ENCODE results near the gene C9orf85. TPM values are rescaled to one million over a fixed set of nuclear protein-coding genes. Genes with fewer than 3 reads are reported as not detected.

Gene C9orf85, protein sequence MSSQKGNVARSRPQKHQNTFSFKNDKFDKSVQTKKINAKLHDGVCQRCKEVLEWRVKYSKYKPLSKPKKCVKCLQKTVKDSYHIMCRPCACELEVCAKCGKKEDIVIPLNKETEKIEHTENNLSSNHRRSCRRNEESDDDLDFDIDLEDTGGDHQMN
- 11.2 and 12.1 TPM in 2 replicates for total RNA-seq

DNA sequence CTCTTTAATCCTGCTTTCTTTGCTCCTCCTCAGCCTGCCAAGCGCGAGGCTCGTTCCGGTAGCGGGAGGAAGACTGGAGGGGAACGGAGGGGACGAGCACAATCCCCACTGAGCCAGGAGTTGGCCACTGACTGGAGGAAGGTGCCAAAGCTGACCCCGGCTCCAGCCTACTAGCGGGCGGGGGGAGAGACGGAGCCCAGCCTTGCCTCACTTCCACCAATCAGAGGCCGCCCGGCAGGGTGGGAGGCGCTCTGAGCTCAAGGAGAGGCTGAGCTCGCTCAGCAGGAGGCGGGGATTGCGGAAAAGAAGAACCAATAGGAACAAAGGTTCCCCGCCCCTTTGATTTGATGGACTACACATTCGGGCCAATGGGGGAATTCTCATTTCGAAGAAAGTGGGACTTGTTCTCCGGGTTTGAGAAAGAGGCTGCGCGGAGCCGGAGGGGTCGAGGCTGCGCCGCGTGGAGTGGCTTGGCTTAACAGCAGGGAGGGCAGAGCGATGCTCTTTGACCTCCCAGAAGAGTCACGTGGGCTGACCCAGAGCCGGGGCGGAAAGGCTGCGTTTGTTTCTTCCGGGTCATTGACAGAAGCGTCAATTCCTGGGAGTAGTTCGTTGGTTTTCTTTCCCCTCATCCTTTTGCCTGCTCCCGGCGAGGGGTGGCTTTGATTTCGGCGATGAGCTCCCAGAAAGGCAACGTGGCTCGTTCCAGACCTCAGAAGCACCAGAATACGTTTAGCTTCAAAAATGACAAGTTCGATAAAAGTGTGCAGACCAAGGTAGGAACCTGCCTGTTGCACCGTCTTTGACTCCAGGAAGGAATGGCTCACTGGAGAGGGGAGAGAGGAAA, at the start of gene C9orf85, which contains the start of gene ABHD17B:
C9orf85 (plus strand) TSS at position 579 of the 847 bp plus-strand sequence; CDS start at position 675, 96 bp downstream.
ABHD17B (minus strand) TSS at position 133 of the 847 bp plus-strand sequence. CDS start 36,113 bp downstream, outside the sequence.
- H3K36me3 ChIP-seq (ENCODE audit: insufficient read depth, low read length), result no peaks in the 10 kb centered on the region
- peak within 1 kb of the TSS; percentile 77 for H3K4me3 ChIP-seq (ENCODE audit: insufficient read depth, low read length)
- H2AFZ ChIP-seq (ENCODE audit: low read length), result peak within 1 kb of the TSS; percentile 91
- peaks cover 24% of the 10 kb centered on the region for H4K20me1 ChIP-seq (ENCODE audit: insufficient read depth, low read length)
- peak; percentile 99 for DNase-seq (ENCODE audit: insufficient read length, low spot score, missing footprints)
- peaks cover 88% of the 10 kb centered on the region for H3K79me2 ChIP-seq (ENCODE audit: insufficient read depth, low read length)
- H3K27me3 ChIP-seq (ENCODE audit: insufficient read depth, low read length), result no peaks in the 10 kb centered on the region
- H3K9me3 ChIP-seq (ENCODE audit: low read depth, low read length), result no peaks in the 10 kb centered on the region
- peaks cover 20% of the 10 kb centered on the region for H3K4me1 ChIP-seq (ENCODE audit: insufficient read depth, low read length)
- peak within 1 kb of the TSS; percentile 86 for H3K4me2 ChIP-seq (ENCODE audit: insufficient read depth, low read length)
- TF ChIP-seq, protein P1, sequence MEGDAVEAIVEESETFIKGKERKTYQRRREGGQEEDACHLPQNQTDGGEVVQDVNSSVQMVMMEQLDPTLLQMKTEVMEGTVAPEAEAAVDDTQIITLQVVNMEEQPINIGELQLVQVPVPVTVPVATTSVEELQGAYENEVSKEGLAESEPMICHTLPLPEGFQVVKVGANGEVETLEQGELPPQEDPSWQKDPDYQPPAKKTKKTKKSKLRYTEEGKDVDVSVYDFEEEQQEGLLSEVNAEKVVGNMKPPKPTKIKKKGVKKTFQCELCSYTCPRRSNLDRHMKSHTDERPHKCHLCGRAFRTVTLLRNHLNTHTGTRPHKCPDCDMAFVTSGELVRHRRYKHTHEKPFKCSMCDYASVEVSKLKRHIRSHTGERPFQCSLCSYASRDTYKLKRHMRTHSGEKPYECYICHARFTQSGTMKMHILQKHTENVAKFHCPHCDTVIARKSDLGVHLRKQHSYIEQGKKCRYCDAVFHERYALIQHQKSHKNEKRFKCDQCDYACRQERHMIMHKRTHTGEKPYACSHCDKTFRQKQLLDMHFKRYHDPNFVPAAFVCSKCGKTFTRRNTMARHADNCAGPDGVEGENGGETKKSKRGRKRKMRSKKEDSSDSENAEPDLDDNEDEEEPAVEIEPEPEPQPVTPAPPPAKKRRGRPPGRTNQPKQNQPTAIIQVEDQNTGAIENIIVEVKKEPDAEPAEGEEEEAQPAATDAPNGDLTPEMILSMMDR (IDR thresholded peaks at IDR 0.05; ENCODE audit: extremely low read depth, low read depth, low read length), result no peak
- H3K27ac ChIP-seq (ENCODE audit: low read depth, low read length), result peak within 1 kb of the TSS; percentile 85

DNA sequence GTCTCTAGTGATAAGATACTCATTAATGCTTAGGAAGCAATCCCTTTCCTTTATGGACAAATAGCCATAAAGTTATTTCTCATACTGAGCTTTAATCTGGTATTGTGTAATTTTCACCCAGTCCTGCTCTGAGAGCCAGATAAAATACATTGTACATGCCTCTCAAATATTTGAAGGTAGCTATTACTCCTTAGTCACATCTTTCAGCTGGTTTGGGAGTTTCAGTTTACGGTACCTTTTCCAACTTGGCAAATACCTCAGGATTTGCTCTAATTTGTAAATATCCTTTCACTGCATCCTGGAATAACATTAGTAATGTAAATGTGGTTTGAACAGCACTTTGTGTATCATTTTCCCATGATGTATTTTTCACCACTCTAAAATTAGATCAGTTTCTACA, 47.8 kb upstream of the C9orf85 start:
- no peaks in the 10 kb centered on the region for H3K27me3 ChIP-seq (ENCODE audit: insufficient read depth, low read length)
- H2AFZ ChIP-seq (ENCODE audit: low read length), result no peak overlapping the region
- no peak overlapping the region for H3K27ac ChIP-seq (ENCODE audit: low read depth, low read length)
- no peaks in the 10 kb centered on the region for H3K79me2 ChIP-seq (ENCODE audit: insufficient read depth, low read length)
- no peak overlapping the region for H3K4me3 ChIP-seq (ENCODE audit: insufficient read depth, low read length)
- H3K4me2 ChIP-seq (ENCODE audit: insufficient read depth, low read length), result peak overlapping the region; percentile 30
- no peak for DNase-seq (ENCODE audit: insufficient read length, low spot score, missing footprints)
- H3K4me1 ChIP-seq (ENCODE audit: insufficient read depth, low read length), result peaks cover 7% of the 10 kb centered on the region
- TF ChIP-seq, protein P1 (IDR thresholded peaks at IDR 0.05; ENCODE audit: extremely low read depth, low read depth, low read length), result no peak
- no peaks in the 10 kb centered on the region for H4K20me1 ChIP-seq (ENCODE audit: insufficient read depth, low read length)
- H3K9me3 ChIP-seq (ENCODE audit: low read depth, low read length), result peaks cover 3% of the 10 kb centered on the region
- H3K36me3 ChIP-seq (ENCODE audit: insufficient read depth, low read length), result no peaks in the 10 kb centered on the region

DNA sequence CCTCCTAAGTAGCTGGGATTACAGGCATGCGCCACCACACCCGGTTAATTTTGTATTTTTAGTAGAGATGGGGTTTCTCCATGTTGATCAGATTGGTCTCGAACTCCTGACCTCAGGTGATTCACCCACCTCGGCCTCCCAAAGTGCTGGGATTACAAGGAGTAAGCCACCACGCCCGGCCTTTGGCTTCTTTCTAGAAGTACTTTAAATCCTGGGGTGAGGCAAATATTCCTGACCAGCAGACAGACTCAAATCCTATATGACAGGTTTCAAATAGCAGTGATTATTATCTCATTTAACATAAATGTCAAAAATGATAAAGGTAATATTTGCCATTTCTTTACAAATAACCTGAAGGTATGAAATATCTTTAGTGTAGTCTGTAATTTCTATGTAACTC, 36.1 kb upstream of the C9orf85 start:
- H3K4me3 ChIP-seq (ENCODE audit: insufficient read depth, low read length), result no peak overlapping the region
- no peak for DNase-seq (ENCODE audit: insufficient read length, low spot score, missing footprints)
- no peak overlapping the region for H2AFZ ChIP-seq (ENCODE audit: low read length)
- H3K4me1 ChIP-seq (ENCODE audit: insufficient read depth, low read length), result no peaks in the 10 kb centered on the region
- peaks cover 5% of the 10 kb centered on the region for H3K36me3 ChIP-seq (ENCODE audit: insufficient read depth, low read length)
- peaks cover 61% of the 10 kb centered on the region for H3K79me2 ChIP-seq (ENCODE audit: insufficient read depth, low read length)
- H4K20me1 ChIP-seq (ENCODE audit: insufficient read depth, low read length), result peaks cover 8% of the 10 kb centered on the region
- H3K9me3 ChIP-seq (ENCODE audit: low read depth, low read length), result peaks cover 2% of the 10 kb centered on the region
- no peak overlapping the region for H3K27ac ChIP-seq (ENCODE audit: low read depth, low read length)
- H3K27me3 ChIP-seq (ENCODE audit: insufficient read depth, low read length), result no peaks in the 10 kb centered on the region
- TF ChIP-seq, protein P1 (IDR thresholded peaks at IDR 0.05; ENCODE audit: extremely low read depth, low read depth, low read length), result no peak
- no peak overlapping the region for H3K4me2 ChIP-seq (ENCODE audit: insufficient read depth, low read length)

DNA sequence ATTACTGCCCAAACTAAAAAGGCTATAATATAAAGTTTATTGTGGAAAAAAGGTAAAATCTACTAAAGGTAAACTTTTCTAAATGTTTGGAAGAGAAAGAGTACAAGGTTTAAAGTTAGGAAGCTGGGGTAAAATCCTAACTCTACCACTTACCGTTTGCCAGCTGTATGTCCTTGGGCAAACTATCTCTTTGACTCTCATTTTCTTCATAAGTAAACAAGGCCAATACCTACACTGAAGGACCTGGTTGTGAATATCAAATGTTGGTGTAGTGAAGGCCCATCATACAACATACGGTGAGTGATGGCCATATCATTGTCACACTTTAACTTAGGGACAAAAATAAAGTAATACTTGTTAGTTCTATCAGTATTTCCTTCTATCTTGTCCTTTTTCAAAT, 35.3 kb upstream of the C9orf85 start:
- H3K4me3 ChIP-seq (ENCODE audit: insufficient read depth, low read length), result no peak overlapping the region
- H4K20me1 ChIP-seq (ENCODE audit: insufficient read depth, low read length), result peaks cover 8% of the 10 kb centered on the region
- peaks cover 5% of the 10 kb centered on the region for H3K36me3 ChIP-seq (ENCODE audit: insufficient read depth, low read length)
- H3K9me3 ChIP-seq (ENCODE audit: low read depth, low read length), result peaks cover 2% of the 10 kb centered on the region
- H3K4me1 ChIP-seq (ENCODE audit: insufficient read depth, low read length), result no peaks in the 10 kb centered on the region
- no peak overlapping the region for H2AFZ ChIP-seq (ENCODE audit: low read length)
- no peak overlapping the region for H3K27ac ChIP-seq (ENCODE audit: low read depth, low read length)
- no peak overlapping the region for H3K4me2 ChIP-seq (ENCODE audit: insufficient read depth, low read length)
- H3K27me3 ChIP-seq (ENCODE audit: insufficient read depth, low read length), result no peaks in the 10 kb centered on the region
- no peak for DNase-seq (ENCODE audit: insufficient read length, low spot score, missing footprints)
- TF ChIP-seq, protein P1 (IDR thresholded peaks at IDR 0.05; ENCODE audit: extremely low read depth, low read depth, low read length), result no peak
- peaks cover 65% of the 10 kb centered on the region for H3K79me2 ChIP-seq (ENCODE audit: insufficient read depth, low read length)
